Stimulated activated CD8-positive, alpha-beta memory T cell treated with anti-CD3 and anti-CD28 coated beads, Interleukin-7, amount 100 ng/mL, for 4 hours (primary cell): ENCODE results near the gene SH2D3C.
A peak's percentile ranks its signal among the peaks of the same experiment; 100 is the strongest.

Source experiments
- DNase-seq, 2 donors: peaks; one replicate each; pipeline ENCODE4 v3.0.0-alpha.2; 2020; ENCODE audit warnings: low read depth in 2 of 2

SH2D3C gene

DNA sequence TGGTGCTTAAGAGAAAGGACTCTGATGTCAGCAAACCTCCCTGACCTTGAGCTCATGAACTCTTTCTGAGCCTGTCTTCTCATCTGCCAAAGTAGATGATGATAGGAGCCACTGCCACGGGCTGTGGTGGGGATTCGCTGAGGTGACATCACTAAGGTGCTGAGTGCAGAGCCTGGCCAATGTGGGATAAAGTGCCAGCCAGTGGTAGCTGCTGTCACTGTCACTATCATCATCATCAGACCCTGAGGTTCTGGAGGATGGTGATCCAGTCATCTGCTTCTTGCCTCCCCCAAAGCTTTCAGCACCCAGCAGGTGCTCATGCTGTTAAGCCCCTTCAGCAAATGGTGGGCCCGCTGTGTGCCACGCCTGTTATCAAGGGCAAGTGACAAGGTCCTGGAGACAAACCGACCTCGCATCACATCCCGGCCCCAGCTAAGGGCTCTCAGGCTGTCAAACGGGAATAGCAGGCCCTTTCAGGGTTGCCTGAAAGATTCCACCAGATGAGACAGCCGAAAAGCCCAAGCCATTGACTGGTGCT is 30.6 kb upstream of the SH2D3C start:
- no peak for DNase-seq

DNA sequence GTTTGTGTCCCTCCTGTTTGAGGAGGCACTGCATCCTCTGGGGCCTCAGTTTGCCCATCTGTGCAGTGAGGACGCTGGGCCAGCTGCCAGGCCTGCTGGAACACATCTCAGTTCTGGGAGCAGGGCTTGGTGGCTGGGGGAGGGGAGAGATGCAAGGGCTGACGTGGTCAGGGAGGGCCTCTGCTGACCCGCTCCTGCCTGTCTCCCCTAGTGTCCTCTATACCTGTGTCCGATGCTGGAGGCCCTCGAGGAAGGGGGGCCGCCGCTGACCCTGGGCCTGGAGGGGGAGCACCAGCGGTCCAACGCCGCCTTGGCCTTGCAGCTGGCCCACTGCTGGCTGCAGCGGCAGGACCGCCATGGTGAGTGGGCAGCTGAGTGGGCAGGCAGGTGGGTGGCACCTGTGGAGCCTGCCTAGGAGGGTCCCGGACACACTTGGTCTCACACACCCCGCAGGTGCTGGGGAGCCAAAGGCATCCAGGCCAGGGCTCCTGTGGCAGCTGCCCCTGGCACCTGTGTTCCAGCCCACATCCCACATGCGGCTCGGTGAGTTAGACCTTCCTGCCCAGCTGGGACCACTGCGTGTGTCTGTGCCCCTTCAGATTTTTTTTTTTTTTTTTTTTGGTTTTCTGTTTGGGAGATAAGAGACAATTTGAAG is 30.0 kb upstream of the SH2D3C start:
- DNase-seq = no peak

DNA sequence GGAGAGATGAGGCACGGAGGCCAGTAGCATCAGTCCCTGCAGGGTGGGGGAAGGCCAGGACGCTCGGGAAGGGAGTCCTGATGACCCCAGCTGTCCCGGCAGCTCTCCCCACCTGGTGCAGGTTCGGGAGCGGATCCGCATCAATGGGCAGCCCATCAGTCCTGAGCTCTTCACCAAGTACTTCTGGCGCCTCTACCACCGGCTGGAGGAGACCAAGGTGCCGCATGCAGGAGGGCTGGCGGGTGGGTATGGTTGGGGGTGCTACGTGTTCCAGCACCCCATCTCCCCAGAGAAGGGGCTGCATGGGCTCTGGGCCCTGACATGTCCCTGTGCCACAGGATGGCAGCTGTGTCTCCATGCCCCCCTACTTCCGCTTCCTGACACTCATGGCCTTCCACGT is 28.4 kb upstream of the SH2D3C start:
- DNase-seq = no peak

DNA sequence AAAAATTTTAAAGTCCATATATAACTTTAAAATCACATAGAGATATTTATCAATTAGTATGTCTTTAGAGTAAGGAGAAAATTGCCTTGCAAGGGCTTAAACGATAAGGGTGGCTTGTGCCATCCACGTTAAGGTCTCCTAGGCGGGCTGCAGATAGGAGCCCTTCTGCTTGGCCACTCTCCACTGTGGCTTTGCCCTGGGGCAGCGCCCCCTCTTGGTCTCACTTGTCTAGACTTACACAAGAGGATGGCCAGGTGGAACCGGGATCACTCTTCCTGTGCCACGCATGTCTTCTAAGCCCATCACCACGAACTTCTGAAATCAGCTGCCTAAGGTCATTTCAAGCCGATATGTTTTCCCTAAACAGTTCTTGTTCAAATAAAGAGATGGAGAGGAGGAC is 27.2 kb upstream of the SH2D3C start:
- DNase-seq = no peak

DNA sequence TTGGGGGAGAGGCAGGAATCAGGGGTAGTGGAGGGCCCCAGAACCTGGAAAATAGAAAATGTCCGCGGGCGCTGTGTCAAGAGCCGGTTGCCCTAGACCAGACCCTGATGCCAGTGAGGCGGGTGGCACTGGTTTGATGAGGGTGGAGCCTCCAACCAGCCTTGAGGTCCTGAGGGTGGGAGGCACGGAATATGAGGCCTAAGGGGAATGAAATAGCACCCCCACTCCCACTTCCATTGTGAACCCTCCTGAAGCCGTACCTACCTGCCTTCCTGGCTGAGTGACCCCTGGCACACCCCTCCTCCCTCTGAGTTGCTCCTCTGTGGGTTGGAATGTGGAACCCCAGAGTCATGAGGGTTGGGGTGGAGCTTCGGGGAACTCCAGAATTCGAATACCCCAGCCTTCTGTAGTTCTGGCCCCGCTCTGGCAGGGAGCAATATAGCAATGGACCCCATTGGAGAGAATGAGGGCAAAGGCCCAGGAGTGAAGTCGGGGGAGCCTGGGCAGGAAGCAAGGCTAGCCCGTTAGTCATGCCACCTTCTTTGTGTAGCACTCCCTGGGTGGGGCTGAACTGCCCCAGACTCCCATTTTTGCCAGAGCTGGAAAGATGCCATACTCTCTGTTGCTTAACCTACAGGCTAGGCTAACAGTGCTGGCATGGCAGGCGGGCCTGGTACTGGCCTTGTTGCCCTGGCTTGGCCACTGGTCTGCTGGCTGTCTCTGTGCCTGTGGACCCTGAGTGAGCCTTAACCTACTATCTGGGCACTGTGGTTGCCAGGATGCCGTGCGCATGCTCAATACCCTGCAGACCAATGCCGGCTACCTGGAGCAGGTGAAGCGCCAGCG is 25.3 kb upstream of the SH2D3C start:
- no peak for DNase-seq

DNA sequence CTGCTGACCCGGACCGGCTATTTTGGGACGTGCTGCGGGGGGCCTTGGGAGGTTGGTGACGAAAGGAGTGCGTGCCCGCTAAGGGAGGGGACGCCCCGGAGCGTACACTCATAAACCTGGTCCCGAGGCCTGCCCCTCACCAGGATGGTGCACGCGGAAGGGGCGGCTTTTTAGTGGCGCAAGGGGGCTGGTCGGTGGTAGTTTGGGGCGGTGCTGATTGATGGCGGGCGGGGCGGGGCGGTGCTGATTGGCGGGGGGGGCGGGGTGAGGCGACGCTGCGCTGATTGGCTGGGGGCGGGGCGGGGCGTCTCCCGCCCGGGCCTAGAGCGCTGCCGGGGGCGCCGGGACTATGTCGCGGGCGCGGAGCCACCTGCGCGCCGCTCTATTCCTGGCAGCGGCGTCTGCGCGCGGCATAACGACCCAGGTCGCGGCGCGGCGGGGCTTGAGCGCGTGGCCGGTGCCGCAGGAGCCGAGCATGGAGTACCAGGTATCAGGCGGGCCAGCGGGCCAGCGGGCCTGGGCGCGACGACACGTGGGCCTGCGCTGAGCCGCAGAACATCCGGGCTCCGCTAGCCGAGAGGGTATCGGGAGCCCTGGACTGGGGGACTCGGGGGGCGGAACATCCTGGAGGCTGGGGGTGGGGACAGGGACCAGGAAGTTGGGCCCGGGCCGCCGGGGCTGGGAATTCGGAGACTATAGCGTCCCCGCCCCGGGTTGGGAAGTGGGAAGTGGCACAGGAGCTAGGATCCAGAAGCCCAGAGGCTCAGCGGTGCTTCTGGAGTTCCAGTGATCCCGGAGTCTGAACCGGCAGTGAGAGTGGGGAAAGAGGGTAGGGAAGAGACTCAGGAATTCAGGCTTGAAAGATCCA is 24.3 kb upstream of the SH2D3C start, which contains the start of gene FPGS:
FPGS (plus strand) TSS at position 307 of the 868 bp plus-strand sequence; CDS start at position 350, 43 bp downstream.
- peak; percentile 58 to 77 for DNase-seq

DNA sequence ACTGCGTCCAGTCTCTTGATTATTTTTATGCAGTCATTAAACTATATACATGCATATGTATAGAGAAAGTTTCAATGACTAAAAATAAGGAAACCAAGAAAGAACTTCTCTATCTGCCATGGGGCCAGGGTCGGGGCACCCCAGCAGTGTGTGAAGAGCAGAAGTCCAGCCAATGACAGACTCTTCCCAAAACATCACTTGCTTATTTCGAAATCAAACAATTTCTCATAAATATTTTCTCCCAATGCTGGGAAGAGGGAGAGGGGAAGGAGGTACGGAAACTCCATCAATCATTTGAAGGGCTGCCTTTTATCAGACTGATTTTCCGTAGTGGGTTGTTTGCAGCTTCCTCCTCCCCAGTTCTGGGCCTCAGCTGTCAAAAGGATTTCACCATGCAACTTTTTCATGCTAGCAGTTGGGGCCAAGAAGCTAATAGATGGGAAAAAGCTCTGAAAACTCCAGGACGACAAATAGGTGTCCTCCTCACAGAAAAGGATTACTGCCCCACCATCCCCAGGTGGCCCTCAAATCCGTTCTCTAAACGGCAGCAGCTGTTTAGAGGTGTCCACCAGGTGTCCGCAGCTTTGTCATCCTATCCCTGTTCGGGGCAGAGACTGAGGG is 23.6 kb upstream of the SH2D3C start:
- no peak for DNase-seq

DNA sequence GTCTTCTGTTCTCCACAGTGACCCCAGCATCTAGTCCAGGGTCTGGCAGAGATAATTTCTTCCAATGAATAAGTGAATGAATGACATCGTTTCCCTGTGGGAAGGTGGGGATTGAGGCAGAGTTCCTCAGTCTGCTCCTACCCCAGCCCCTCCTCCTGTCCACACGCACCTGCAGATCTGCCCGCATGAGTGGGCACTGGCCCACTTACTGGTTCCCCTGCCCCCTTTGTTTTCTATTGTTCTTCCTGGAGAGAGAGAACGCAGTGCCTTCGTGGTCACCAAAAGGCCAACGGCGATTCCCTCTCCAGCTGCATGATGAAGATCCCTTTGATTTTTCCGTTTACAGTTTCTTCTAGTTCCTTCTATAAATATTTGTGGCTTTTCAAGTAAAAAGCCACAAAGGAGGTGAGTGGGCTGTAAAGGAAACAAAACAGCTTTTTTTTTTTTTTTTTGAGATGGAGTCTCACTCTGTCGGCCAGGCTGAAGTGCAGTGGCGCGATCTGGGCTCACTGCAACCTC is 18.4 kb upstream of the SH2D3C start:
- DNase-seq = no peak

DNA sequence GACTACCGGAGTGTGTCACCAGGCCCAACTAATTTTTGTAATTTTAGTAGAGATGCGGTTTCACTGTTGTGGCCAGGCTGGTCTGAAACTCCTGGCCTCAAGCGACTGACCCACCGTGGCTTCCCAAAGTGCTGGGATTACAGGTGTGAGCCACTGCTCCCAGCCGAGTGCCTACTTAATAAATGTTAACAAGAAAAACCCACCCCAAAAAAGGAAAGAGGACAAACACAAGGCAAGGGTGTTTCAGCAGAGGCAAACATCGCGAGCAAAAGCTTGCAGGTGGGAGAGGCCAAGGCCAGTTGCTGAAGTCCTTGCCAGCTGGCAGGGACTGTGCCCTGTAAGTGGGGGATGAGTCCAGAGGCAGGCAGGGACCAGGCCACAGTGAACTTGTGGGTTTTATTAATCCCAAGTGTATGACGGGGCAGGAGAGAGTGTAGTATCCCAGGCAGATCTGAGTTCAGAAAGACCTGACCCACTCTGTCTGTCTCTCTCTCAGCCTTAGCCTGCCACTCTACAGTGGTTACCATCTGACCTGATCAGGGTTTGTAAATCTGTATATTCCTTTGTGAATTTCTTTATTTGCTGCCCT is 17.9 kb upstream of the SH2D3C start:
- no peak for DNase-seq

DNA sequence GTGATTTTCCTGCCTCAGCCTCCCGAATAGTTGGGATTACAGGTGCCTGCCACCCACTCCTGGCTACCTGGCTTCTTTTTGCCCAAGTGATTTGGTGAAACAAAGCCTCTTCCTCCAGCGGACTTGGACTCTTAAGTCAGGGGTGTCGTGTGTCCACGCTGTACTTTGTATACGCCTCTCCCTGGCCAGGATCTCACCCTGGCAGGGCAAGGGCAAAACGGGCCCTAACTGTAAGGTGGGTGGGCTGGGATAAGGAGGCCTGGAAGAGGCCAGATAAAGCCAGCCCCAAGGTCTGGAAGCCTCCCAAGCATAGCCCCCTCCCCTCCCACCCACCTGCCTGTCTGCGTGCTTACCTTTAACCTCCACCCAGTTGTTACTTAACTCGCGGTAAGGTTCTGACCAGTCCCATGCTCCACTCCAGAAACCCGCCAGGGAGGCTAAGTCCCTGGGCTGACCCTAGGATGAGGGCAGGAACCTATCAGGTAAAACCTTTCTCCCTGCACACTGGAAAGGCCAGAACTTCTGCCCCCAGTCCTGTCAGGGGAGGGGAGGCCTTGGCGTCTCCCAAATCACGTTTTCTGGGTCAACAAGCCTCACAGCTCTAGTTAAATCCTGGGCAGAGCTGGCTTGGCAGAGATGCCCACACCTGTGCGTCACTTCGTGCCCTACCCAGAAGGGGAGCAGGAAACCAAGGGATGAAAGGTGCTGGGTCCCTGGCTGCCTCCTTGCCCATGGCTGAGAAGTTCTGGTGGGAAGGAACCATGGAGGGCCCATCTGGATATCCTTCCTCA is 15.7 kb upstream of the SH2D3C start:
- no peak for DNase-seq

DNA sequence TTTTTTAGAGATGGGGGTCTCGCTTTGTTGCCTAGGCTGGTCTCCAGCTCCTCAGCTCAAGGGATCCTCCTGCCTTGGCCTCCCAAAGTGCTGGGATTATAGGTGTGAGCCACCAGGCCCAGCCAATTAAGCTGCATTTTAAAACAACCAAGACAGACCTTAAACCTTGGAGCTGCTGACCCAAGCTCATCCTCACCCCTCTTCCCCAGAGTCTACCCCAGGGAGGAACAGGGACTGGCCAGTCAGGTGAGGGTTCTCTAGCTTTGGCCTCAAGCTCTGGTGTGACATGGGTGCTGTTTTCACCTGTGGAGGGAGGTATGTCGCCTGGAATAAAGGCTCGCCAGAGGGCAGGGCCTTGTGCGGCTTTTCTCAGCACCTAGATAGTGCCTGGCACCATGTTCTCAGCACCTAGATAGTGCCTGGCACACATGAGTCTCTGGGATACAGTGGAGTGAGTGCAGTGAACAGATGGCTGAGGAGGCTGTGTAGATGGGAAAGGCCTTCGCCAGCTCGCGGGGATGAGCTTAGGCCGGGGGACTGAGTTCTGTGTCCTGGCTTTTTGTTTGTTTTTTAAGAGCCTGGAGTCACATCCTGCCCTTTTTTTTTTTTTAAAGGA is 14.7 kb upstream of the SH2D3C start:
- no peak for DNase-seq

DNA sequence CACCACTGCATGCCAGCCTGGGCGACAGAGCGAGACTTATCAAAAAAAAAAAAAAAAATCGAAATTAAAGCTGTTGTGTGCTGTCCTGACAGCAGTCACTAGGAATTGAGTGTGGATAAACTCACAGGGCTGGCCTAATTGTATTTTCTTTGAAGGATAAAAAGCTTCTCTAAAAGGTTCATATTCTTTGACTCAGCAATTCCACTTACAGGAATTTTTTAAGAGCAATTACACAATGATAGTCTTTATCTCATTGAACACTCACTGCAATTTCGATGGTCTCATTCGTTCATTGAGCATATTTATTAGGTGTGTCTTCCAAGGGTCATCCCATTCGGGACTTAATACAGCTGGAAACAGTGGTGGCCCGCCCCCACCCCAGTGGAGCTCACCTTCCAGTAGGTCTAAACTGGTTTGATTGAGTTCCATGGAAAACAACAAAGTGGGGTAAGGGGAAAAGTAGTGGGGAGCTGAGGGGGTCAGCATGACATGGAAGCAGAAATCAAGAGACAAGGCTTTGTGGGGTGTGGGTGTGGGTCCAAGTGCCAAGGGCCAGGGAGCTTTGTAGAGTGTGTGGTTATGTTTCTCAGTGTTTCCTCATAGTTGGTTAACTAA is 14.1 kb upstream of the SH2D3C start:
- DNase-seq = no peak

DNA sequence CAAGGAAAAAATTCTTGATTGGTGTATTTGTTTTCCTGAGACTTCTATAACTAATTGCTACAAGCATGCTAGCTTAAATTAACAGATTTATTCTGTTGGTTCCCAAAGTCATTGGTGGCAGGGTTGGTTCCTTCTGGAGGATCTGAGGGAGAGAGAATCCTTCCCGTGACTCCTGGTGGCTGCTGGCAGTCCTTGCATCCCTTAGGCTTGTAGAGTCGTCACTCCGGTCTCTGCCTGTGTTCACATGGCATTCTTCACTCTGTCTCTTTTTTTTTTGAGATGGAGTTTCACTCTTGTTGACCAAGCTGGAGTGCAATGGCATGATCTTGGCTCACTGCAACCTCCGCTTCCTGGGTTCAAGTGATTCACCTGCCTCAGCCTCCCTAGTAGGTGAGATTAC is 12.6 kb upstream of the SH2D3C start:
- DNase-seq = no peak

DNA sequence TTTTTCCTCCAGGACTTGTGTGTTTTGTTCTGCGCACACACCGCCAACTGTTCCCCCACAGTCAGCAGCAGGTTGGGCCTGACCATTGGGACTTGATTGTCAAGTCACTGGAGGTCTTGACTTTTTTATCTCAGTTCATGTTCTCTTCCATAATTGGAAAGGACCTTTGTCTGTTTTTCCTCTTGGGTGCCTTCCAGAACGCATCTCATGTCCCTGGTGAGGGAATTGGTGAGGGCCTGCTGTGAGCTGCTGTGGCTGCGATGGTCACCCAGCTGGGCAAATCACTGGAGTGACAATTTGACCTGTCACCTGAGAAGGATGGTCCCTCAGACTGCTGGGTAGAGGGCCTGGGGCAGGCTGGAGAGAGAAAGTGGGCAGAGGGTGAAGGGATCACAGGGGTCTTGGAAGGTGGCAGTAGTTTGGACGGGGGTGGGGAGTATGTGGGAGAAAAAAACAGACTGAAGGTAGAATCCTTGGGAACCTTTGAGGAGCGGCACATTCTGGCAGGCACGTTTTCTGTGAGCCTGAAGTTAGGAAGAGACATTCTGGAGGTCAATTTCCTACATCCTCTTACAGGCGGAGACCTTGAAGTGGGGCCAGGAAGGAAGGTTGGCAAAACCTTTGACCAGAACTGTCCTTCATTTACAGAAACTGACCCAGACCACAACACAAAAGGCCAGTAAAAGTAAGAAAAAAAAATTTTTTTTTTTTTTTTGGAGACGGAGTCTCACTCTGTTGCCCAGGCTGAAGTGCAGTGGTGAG is 11.8 kb upstream of the SH2D3C start:
- no peak for DNase-seq

DNA sequence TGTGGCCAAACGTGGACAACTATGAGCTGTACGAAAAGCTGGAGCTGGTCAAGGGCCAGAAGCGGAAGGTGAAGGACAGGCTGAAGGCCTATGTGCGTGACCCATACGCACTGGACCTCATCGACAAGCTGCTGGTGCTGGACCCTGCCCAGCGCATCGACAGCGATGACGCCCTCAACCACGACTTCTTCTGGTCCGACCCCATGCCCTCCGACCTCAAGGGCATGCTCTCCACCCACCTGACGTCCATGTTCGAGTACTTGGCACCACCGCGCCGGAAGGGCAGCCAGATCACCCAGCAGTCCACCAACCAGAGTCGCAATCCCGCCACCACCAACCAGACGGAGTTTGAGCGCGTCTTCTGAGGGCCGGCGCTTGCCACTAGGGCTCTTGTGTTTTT is 10.7 kb upstream of the SH2D3C start:
- DNase-seq = no peak

DNA sequence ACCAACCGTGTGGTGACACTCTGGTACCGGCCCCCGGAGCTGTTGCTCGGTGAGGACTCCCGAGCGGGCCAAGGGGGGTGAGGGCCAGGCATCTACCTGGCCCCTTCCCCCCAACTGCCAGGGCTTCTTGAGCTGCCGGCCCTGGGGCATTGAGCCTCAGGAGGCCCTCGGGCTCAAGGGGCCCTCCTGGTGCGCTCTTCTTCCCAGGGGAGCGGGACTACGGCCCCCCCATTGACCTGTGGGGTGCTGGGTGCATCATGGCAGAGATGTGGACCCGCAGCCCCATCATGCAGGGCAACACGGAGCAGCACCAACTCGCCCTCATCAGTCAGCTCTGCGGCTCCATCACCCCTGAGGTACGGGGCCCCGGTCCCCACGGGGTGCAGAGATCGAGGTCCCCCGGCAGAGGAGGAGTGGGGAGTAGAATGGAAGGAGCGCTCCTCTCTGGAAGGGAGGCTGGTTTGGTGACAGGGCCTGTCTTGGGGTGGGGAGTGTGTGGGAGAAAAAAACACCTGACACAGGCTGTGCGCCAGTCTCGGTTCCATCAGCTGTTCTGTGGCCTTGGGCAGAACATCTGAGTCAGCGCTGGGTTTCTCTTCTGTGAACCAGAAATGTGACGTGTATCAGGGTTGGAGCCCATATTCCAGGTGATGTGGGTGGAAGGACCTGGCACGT is 10.0 kb upstream of the SH2D3C start:
- no peak for DNase-seq

DNA sequence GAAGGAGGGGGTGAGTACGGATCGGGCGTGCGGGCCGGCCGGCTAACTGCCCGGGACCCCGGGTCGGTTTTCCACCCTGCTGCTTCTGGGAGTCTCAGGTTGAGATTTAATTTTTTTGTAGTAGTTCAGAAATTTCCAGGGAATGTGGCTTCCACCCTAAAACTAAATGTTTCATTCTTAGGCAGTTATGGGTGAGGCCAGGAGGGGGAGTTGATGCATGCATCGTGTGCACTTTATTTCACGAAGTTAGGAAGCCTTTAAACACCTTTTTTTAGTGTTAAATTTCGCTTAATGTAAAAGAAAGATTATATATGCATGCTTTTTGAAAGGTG is 8.3 kb upstream of the SH2D3C start:
- DNase-seq = no peak
